OCI-LY7 (cell line): ENCODE results near the gene NDUFAF2. TPM values are rescaled to one million over a fixed set of nuclear protein-coding genes. Genes with fewer than 3 reads are reported as not detected.

ENCODE experiments used
- BruUV-seq: library from RNA; stranded (reverse); fragments of 400-500 nt; replicated peaks from 2 replicates; lab custom pipeline; 2021; lab: Mats Ljungman, UMichigan
- CTCF ChIA-PET: fragments of 300-600 bp; sonication (Branson Sonifier 250); formaldehyde crosslinking; loops from one replicate; lab custom pipeline; 2022; ENCODE audit warnings: antibody characterized with exemption; ENCODE audit not compliant: unreplicated experiment; lab: Charles Lee
- POLR2A ChIA-PET: fragments of 300-600 bp; sonication (Branson Sonifier 250); formaldehyde crosslinking; loops from one replicate; lab custom pipeline; 2022; ENCODE audit warnings: antibody characterized with exemption; lab: Charles Lee
- DNase-seq: peaks from one replicate; pipeline ENCODE4 v3.0.0-alpha.2; 2015; ENCODE audit warnings: low spot score
- H2AFZ ChIP-seq: fragments of 200-600 bp; sonication (generic), shearing (Covaris generic); 2 replicates; pipeline ENCODE4 v1.6.1; 2014; ENCODE audit warnings: mild to moderate bottlenecking, antibody characterized with exemption, low read length, moderate library complexity
- H3K27ac ChIP-seq: fragments of 200-600 bp; sonication (generic); 2 replicates; pipeline ENCODE4 v1.5.1; 2014; ENCODE audit warnings: mixed run types, low read depth, mild to moderate bottlenecking, moderate library complexity, low read length, inconsistent platforms; ENCODE audit not compliant: poor library complexity, severe bottlenecking
- H3K36me3 ChIP-seq: fragments of 200-600 bp; sonication (generic); 2 replicates; pipeline ENCODE4 v1.6.1; 2014; ENCODE audit warnings: mild to moderate bottlenecking, antibody characterized with exemption, low read length, moderate library complexity, mixed read lengths; ENCODE audit not compliant: insufficient read depth
- H3K4me1 ChIP-seq: fragments of 200-600 bp; sonication (generic); 2 replicates; pipeline ENCODE4 v1.5.1; 2014; ENCODE audit warnings: mild to moderate bottlenecking, low read length; ENCODE audit not compliant: insufficient read depth, poor library complexity, severe bottlenecking
- H3K4me2 ChIP-seq: fragments of 200-600 bp; sonication (generic); 2 replicates; pipeline ENCODE4 v1.6.1; 2014; ENCODE audit warnings: mild to moderate bottlenecking, low read length
- H3K4me3 ChIP-seq: fragments of 200-600 bp; sonication (generic); 2 replicates; pipeline ENCODE4 v1.5.1; 2014; ENCODE audit warnings: mild to moderate bottlenecking, low read depth, low read length; ENCODE audit not compliant: poor library complexity, severe bottlenecking
- H3K79me2 ChIP-seq: fragments of 200-600 bp; sonication (generic); 2 replicates; pipeline ENCODE4 v1.6.1; 2016; ENCODE audit warnings: low read depth, mild to moderate bottlenecking, low read length, moderate library complexity, mixed read lengths; ENCODE audit not compliant: insufficient read depth
- H3K9me2 ChIP-seq: fragments of 200-600 bp; sonication (generic); 2 replicates; pipeline ENCODE4 v1.6.1; 2016; ENCODE audit warnings: mild to moderate bottlenecking, low read length, mixed read lengths; ENCODE audit not compliant: insufficient read depth
- H3K9me3 ChIP-seq: fragments of 200-600 bp; sonication (generic); 2 replicates; pipeline ENCODE4 v1.6.1; 2014; ENCODE audit warnings: mild to moderate bottlenecking, mixed run types, low read length, mixed read lengths
- H4K20me1 ChIP-seq: fragments of 200-600 bp; sonication (generic); 2 replicates; pipeline ENCODE4 v1.6.1; 2014; ENCODE audit warnings: mild to moderate bottlenecking, antibody characterized with exemption, low read length, moderate library complexity, mixed read lengths; ENCODE audit not compliant: insufficient read depth
- CTCF ChIP-seq: fragments of 200-600 bp; sonication (generic); conservative IDR thresholded peaks from 2 replicates; pipeline ENCODE4 v1.5.1; 2014; ENCODE audit warnings: mild to moderate bottlenecking, antibody characterized with exemption, low read length, moderate library complexity, mixed read lengths
- EZH2phosphoT487 ChIP-seq: fragments of 200-600 bp; sonication (generic); IDR thresholded peaks from 2 replicates; pipeline ENCODE4 v1.6.1; 2018; ENCODE audit warnings: low read depth, borderline replicate concordance, mild to moderate bottlenecking, mixed run types, antibody characterized with exemption, low read length, moderate library complexity, mixed read lengths
- intact Hi-C: fragments of 100-400 bp; cut with micrococcal nuclease; formaldehyde crosslinking; loops from one replicate; pipeline ENCODE4 v1.10.0; 2022; ENCODE audit not compliant: unreplicated experiment
- total RNA-seq, 2 experiments: library from RNA; depleted of rRNA in 1 of 2; stranded (reverse); fragments of >200 nt in 1 of 2; shearing (Covaris generic) in 1 of 2; gene quantifications; 2 replicates each; pipeline ENCODE4 v1.2.3, GENCODE V29; 2014 to 2022

The NDUFAF2 gene
- total RNA-seq, 2 experiments from 2014 or later = 20.8 to 36.8 TPM

GRCh38 chr5:61168951-61169350, 223.9 kb downstream of the NDUFAF2 start:
- H3K79me2 ChIP-seq = no peaks in the 10 kb centered on the region

GRCh38 chr5:61171479-61171878, 226.5 kb downstream of the NDUFAF2 start:
- no peak overlapping the region for H3K4me3 ChIP-seq
- no peak for DNase-seq
- CTCF ChIA-PET = no interaction called here
- TF ChIP-seq CTCF (no peak), EZH2phosphoT487 (no peak)
- H3K36me3 ChIP-seq = no peaks in the 10 kb centered on the region
- H3K79me2 ChIP-seq = no peaks in the 10 kb centered on the region
- no peaks in the 10 kb centered on the region for H3K9me2 ChIP-seq
- no peak overlapping the region for H3K4me2 ChIP-seq
- no peak overlapping the region for H3K27ac ChIP-seq
- BruUV-seq = no TSS peak
- intact Hi-C loops = no loop called here
- H3K4me1 ChIP-seq = no peaks in the 10 kb centered on the region
- 0 out of 2 replicates have a peak, but pooled peaks cover 4% of the 10 kb centered on the region for H4K20me1 ChIP-seq
- H2AFZ ChIP-seq = no peak overlapping the region
- POLR2A ChIA-PET = interaction anchor here (0.5 to 1.1 kb wide), 2 partner anchors 14 to 1052 kb away, joined by 3 to 4 read pairs; no protein-coding TSS in a partner anchor
- H3K9me3 ChIP-seq = no peaks in the 10 kb centered on the region

More at GRCh38 chr5:61168951-61169350, 223.9 kb downstream of the NDUFAF2 start:
- ChIA-PET CTCF (interaction anchor here (0.5 kb wide), 1 partner anchor 459 kb away, joined by 4 read pairs; no protein-coding TSS in a partner anchor), POLR2A (no interaction called here)
- intact Hi-C loops = no loop called here
- H3K4me1 ChIP-seq = no peaks in the 10 kb centered on the region
- no peak overlapping the region for H3K4me2 ChIP-seq
- no peak overlapping the region for H3K27ac ChIP-seq
- no peaks in the 10 kb centered on the region for H3K9me3 ChIP-seq
- H3K36me3 ChIP-seq = no peaks in the 10 kb centered on the region
- no peak for DNase-seq
- 0 out of 2 replicates have a peak, but pooled peaks cover 4% of the 10 kb centered on the region for H4K20me1 ChIP-seq
- no peak for TF ChIP-seq EZH2phosphoT487
- no peak for TF ChIP-seq CTCF
- no TSS peak for BruUV-seq
- H2AFZ ChIP-seq = no peak overlapping the region
- H3K4me3 ChIP-seq = no peak overlapping the region
- no peaks in the 10 kb centered on the region for H3K9me2 ChIP-seq

- Histone ChIP-seq H3K27ac (no peak overlapping the region), H3K4me3 (no peak overlapping the region), H3K9me3 (no peaks in the 10 kb centered on the region), H4K20me1 (no peaks in the 10 kb centered on the region), H3K79me2 (no peaks in the 10 kb centered on the region), H3K4me1 (no peaks in the 10 kb centered on the region), H3K4me2 (no peak overlapping the region), H2AFZ (no peak overlapping the region), H3K9me2 (no peaks in the 10 kb centered on the region), H3K36me3 (no peaks in the 10 kb centered on the region)
- no peak for DNase-seq
- intact Hi-C loops = no loop called here
- ChIA-PET POLR2A (interaction anchor here (0.6 to 2.0 kb wide), 4 partner anchors 12 to 1090 kb away, joined by 3 to 7 read pairs (median 4); no protein-coding TSS in a partner anchor), CTCF (no interaction called here)
- no peak for TF ChIP-seq EZH2phosphoT487
- TF ChIP-seq CTCF = no peak
- no TSS peak for BruUV-seq
Observed at GRCh38 chr5:61176631-61177030, 231.6 kb downstream of the NDUFAF2 start.
